VCaP (cell line): ENCODE measurements around the gene VSTM4.

Experiments
- H3K27ac ChIP-seq: fragments of 450-650 bp; 2 replicates; pipeline ENCODE4 v1.5.1; 2017
- TF ChIP-seq, protein P1 (sequence below): fragments of 450-650 bp; conservative IDR thresholded peaks from 2 replicates; pipeline ENCODE4 v1.5.1; 2017; ENCODE audit warnings: mild to moderate bottlenecking, moderate library complexity

The VSTM4 gene

DNA sequence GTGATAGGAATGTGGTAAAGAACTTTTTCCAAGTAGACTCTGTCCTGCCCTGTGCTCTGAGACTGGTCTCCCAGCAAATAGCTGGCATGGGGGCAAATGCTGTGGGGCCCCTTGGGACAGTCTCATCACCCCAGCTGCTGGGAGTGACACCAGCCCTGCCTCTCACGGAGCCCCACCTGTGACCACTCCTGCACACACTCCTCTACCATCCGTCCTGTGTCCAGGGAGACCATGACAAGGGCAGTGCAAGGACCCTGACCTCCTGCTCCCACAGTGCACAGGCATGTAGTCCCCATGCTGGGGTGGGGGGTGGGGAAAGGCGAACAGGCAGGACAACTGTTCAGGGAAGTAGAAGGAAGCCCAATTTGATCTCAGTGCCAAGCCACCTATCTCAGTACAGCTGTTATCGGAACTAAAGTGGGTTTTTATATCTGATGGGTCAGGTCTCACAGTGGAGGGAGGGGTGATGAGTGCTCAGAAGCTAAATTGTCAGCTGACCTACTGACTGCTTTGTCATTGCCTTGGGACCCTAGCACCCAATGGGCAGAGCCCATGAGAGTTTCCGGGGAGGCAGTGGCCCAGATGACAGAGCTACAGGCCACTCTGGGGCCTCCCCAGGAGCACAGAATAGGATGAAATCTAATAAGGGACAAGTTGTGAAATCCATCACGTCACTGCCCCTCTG is 24.5 kb downstream of the VSTM4 start:
- no peak overlapping the region for H3K27ac ChIP-seq
- TF ChIP-seq, protein P1, sequence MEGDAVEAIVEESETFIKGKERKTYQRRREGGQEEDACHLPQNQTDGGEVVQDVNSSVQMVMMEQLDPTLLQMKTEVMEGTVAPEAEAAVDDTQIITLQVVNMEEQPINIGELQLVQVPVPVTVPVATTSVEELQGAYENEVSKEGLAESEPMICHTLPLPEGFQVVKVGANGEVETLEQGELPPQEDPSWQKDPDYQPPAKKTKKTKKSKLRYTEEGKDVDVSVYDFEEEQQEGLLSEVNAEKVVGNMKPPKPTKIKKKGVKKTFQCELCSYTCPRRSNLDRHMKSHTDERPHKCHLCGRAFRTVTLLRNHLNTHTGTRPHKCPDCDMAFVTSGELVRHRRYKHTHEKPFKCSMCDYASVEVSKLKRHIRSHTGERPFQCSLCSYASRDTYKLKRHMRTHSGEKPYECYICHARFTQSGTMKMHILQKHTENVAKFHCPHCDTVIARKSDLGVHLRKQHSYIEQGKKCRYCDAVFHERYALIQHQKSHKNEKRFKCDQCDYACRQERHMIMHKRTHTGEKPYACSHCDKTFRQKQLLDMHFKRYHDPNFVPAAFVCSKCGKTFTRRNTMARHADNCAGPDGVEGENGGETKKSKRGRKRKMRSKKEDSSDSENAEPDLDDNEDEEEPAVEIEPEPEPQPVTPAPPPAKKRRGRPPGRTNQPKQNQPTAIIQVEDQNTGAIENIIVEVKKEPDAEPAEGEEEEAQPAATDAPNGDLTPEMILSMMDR, result no peak

DNA sequence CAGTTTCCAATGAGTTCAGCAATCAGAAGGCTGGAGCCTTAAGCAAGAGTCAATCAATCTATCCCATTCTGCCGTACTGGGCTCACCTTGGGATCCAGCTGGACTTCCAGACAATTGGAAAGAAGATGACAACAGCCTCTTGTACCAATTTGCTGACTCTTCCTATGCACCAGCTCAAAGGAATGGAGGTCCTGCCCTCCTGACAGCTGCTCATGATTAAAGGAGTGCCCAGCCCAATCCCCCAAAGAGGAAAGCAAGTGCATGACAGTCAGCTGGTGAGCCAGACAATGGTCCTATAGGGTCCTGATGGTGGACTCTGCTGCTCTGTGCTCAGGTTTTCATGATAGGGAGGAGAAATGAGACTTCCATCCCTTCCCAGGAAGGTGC is 25.1 kb downstream of the VSTM4 start:
- H3K27ac ChIP-seq, result no peak overlapping the region
- TF ChIP-seq, protein P1, result no peak

DNA sequence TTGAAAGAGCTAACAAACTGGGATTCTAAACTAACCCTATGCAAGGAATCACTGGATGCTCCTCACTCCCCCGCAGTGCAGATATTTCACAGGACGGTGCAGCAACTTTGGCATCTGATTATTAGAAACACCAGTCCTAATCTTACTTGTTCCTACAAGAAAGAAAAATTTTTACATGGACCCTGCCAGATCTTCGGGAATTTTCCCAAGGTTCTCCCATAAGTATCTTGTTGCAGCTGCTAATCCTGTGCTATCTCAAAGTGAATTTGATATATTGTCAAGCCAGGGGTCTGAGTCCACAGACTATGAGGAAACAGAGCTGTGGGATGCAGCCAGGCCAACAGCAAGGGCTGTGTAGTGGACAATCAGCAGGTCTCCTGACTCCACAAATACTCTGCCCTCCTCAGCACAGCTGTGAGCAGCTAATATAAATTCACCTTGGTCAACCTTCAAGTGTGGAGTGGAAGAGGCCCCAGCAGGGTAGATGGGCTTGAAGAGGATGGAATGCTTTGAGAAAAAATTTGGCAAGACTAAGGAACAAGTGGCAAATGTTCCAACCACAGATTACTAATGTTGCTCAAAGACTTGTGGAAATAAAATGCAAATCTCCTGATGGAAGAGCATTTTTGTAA is 25.6 kb downstream of the VSTM4 start:
- H3K27ac ChIP-seq, result no peak overlapping the region
- TF ChIP-seq, protein P1, result no peak

DNA sequence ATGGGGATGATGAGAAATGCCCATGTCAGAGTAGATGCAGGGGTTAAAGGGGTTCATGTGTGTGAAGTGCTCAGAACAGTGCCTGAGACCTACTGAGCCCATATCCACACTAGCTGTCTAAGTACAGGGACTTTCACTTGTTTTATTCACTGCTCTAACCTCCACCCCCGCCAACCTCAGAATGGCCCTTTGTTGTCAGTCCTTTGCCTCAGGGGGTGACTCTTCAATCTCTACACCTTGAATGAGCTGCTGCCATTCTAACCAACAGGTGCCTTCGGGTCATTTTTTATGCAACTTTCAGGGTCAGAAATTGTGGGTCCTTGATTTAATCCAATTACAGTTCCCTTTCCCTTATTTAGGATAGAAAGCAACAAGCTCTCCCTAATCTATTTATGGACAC is 26.2 kb downstream of the VSTM4 start:
- H3K27ac ChIP-seq, result no peak overlapping the region
- TF ChIP-seq, protein P1, result no peak

DNA sequence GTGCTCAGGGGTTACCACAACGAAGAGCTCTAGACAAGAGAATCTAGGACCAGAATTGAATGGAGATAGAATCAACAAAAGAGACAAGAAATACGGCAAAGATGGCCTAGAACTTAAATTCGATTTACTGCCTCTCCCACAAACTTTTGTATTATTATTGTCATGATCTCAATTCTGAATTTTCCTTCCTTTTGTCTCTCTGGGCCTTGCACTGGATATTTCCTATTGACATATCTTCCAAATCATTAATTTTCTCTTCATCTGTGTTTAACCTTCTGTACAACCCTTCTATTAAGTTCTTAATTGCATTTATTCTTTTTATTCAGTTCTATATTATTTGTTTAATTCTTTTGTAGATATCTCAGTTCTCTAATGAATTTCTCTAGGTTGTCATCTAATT is 28.4 kb downstream of the VSTM4 start:
- TF ChIP-seq, protein P1, result no peak
- H3K27ac ChIP-seq, result no peak overlapping the region

DNA sequence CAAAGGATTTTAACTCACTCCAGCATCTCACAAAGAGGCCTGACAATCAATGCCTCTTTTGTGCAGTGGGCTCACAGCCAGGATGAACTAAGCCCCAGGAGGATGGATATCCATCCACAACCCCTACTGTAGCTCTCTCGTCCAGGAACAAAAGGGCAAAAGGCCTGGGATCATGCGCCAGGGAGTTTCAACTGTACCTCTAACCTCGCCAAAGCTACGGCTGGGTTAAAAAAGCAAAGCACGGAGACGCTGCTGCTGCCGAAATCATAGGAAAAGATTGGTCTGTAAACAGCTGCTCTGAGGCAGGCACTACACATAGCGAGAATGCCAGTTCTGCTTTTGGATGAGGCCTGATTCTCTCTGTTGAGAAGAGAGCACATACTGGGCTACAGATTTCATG is 32.1 kb downstream of the VSTM4 start:
- no peak overlapping the region for H3K27ac ChIP-seq
- TF ChIP-seq, protein P1, result no peak

DNA sequence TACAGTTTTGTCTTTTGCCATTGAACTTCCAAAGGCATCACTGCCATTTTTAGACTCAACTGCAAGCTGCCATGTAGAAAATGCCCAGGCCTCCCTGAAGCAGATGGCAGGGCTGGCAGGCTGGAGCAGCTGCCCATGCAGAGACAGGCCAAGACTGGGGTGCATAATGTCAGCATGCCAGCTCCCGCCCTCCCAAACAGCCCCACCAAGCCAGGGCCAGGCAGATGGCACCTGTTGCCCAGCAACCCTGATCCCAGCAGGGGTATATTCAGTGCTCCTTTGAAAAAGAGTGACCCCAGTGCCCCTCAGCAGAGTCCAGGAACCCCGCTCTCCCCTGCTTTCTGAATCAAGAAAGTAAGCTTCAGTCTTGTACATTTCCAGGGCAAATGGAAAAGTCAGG is 32.6 kb downstream of the VSTM4 start:
- TF ChIP-seq, protein P1, result no peak

More for the DNA sequence above, 32.6 kb downstream of the VSTM4 start:
- no peak overlapping the region for H3K27ac ChIP-seq
